WERI-Rb-1 (cell line): ENCODE data around the gene TEX36.
"Not testable (repeated sequence)": the region's sequence is repeated elsewhere in the genome, so short reads cannot be mapped to it uniquely, and the experiment has no call there.

Experiments
- DNase-seq: peaks from one replicate; pipeline ENCODE4 v3.0.0-alpha.2; 2020
- H3K27ac ChIP-seq: fragments of 250-450 bp; sonication (Bioruptor Pico); 2 replicates; pipeline ENCODE4 v1.5.1; 2020; ENCODE audit warnings: mild to moderate bottlenecking, moderate library complexity
- H3K27me3 ChIP-seq: fragments of 250-450 bp; sonication (Bioruptor Pico); 2 replicates; pipeline ENCODE4 v1.5.1; 2021; ENCODE audit warnings: mild to moderate bottlenecking, low read depth, moderate library complexity; ENCODE audit not compliant: insufficient read depth, severe bottlenecking
- H3K36me3 ChIP-seq: fragments of 250-450 bp; sonication (Bioruptor Pico); 2 replicates; pipeline ENCODE4 v1.5.1; 2020; ENCODE audit warnings: mild to moderate bottlenecking, moderate library complexity
- H3K4me3 ChIP-seq: 2 replicates; pipeline ENCODE4 v1.5.1; 2011; ENCODE audit warnings: low read depth, mild to moderate bottlenecking, control low read depth, low read length
- H3K9me3 ChIP-seq: fragments of 250-450 bp; sonication (Bioruptor Pico); 2 replicates; pipeline ENCODE4 v1.5.1; 2021; ENCODE audit warnings: mild to moderate bottlenecking, moderate library complexity; ENCODE audit not compliant: severe bottlenecking
- CTCF ChIP-seq: IDR thresholded peaks from 2 replicates; pipeline ENCODE4 v1.5.1; 2011; ENCODE audit warnings: low read depth, mild to moderate bottlenecking, control low read depth, inconsistent platforms, low read length

Gene TEX36

GRCh38 chr10:125719173-125720001 lies 36.4 kb upstream of the TEX36 start, which contains the start of gene EDRF1:
Gene EDRF1, plus strand, starts transcription at chr10:125719709. Its CDS starts 99 bp downstream, at chr10:125719808.
- Histone ChIP-seq H3K27me3 (no peaks in the 10 kb centered on the region), H3K4me3 (peak within 1 kb of the TSS; percentile 100), H3K27ac (peak within 1 kb of the TSS; percentile 86), H3K9me3 (peaks cover 9% of the 10 kb centered on the region), H3K36me3 (peaks cover 32% of the 10 kb centered on the region)
- no peak for TF ChIP-seq CTCF
- peak; percentile 99 for DNase-seq

GRCh38 chr10:125714728-125715127 lies 31.8 kb upstream of the TEX36 start:
- H3K4me3 ChIP-seq, DNase-seq, H3K27me3 ChIP-seq, H3K27ac ChIP-seq, H3K36me3 ChIP-seq, H3K9me3 ChIP-seq: not testable (repeated sequence)

GRCh38 chr10:125711110-125711750 lies 28.3 kb upstream of the TEX36 start:
- H3K9me3 ChIP-seq: peaks cover 3% of the 10 kb centered on the region
- TF ChIP-seq CTCF: no peak
- H3K27me3 ChIP-seq: no peaks in the 10 kb centered on the region
- no peak overlapping the region for H3K27ac ChIP-seq
- H3K4me3 ChIP-seq: no peak overlapping the region
- DNase-seq: no peak
- H3K36me3 ChIP-seq: no peaks in the 10 kb centered on the region

GRCh38 chr10:125709553-125710474 lies 26.9 kb upstream of the TEX36 start:
- TF ChIP-seq CTCF: no peak
- Histone ChIP-seq H3K27me3 (no peaks in the 10 kb centered on the region), H3K36me3 (no peaks in the 10 kb centered on the region), H3K4me3 (no peak overlapping the region), H3K27ac (no peak overlapping the region), H3K9me3 (peaks cover under 1% of the 10 kb centered on the region)
- DNase-seq: no peak

- H3K36me3 ChIP-seq: no peaks in the 10 kb centered on the region
- DNase-seq: no peak
- H3K9me3 ChIP-seq: no peaks in the 10 kb centered on the region
- H3K27ac ChIP-seq: no peak overlapping the region
- H3K27me3 ChIP-seq: no peaks in the 10 kb centered on the region
- no peak for TF ChIP-seq CTCF
- no peak overlapping the region for H3K4me3 ChIP-seq
Observed at GRCh38 chr10:125708971-125709503, 26.1 kb upstream of the TEX36 start.
